Measurements from ENCODE around the gene DIP2C. TPM values are rescaled to one million over a fixed set of nuclear protein-coding genes. Genes with fewer than 3 reads are reported as not detected.

DIP2C gene
- total RNA-seq, 2 donors from 2014 or later: 13.0 to 13.7 TPM

- H3K27ac ChIP-seq (ENCODE audit: low read depth, low read length): no peak overlapping the region
- H3K9ac ChIP-seq (ENCODE audit: extremely low read depth, low read length, poor library complexity, severe bottlenecking): no peak overlapping the region
Measured at GRCh38 chr10:623477-624311, 65.8 kb downstream of the DIP2C start.

GRCh38 chr10:623014-623413 lies 66.5 kb downstream of the DIP2C start:
- no peak overlapping the region for H3K9ac ChIP-seq (ENCODE audit: extremely low read depth, low read length, poor library complexity, severe bottlenecking)
- Mint-ChIP-seq H3K27ac (no peak overlapping the region), H3K4me1 (peaks cover 17% of the 10 kb centered on the region), H3K36me3 (ENCODE audit: low read depth) (peaks cover 4% of the 10 kb centered on the region), H3K9me3 (no peaks in the 10 kb centered on the region), H3K4me3 (no peak overlapping the region), H3K27me3 (ENCODE audit: insufficient read depth) (no peaks in the 10 kb centered on the region)
- 95 to 97% methylated on average over 14 to 19 of the region's 19 CpGs for WGBS, 2 experiments (ENCODE audit: insufficient coverage in 1 of 2, insufficient read length in 1 of 2)
- peaks cover 14% of the 10 kb centered on the region for H3K4me1 ChIP-seq (ENCODE audit: control insufficient read depth, insufficient read depth, low read length)
- no peak for DNase-seq
- TF ChIP-seq CTCF (conservative IDR thresholded peaks at IDR 0.05): no peak
- no peaks in the 10 kb centered on the region for H3K27me3 ChIP-seq (ENCODE audit: control insufficient read depth, insufficient read depth, low read length, poor library complexity, severe bottlenecking)
- H3K4me3 ChIP-seq (ENCODE audit: low read length): no peak overlapping the region
- H3K27ac ChIP-seq (ENCODE audit: low read depth, low read length): no peak overlapping the region
- no peaks in the 10 kb centered on the region for H3K9me3 ChIP-seq (ENCODE audit: control insufficient read depth, low read length)
- peaks cover 2% of the 10 kb centered on the region for H3K36me3 ChIP-seq (ENCODE audit: control insufficient read depth, insufficient read depth, low read length)

More at GRCh38 chr10:623477-624311, 65.8 kb downstream of the DIP2C start:
- H3K36me3 ChIP-seq (ENCODE audit: control insufficient read depth, insufficient read depth, low read length): peaks cover 3% of the 10 kb centered on the region
- 92 to 96% methylated on average over 4 to 23 of the region's 24 CpGs for WGBS, 2 experiments (ENCODE audit: insufficient coverage in 1 of 2, insufficient read length in 1 of 2)
- Mint-ChIP-seq H3K4me3 (no peak overlapping the region), H3K27me3 (ENCODE audit: insufficient read depth) (no peaks in the 10 kb centered on the region), H3K4me1 (peaks cover 17% of the 10 kb centered on the region), H3K27ac (no peak overlapping the region), H3K36me3 (ENCODE audit: low read depth) (peaks cover 4% of the 10 kb centered on the region), H3K9me3 (no peaks in the 10 kb centered on the region)
- peaks cover 14% of the 10 kb centered on the region for H3K4me1 ChIP-seq (ENCODE audit: control insufficient read depth, insufficient read depth, low read length)
- no peak for TF ChIP-seq CTCF (conservative IDR thresholded peaks at IDR 0.05)
- DNase-seq: no peak
- H3K9me3 ChIP-seq (ENCODE audit: control insufficient read depth, low read length): no peaks in the 10 kb centered on the region
- no peak overlapping the region for H3K4me3 ChIP-seq (ENCODE audit: low read length)
- H3K27me3 ChIP-seq (ENCODE audit: control insufficient read depth, insufficient read depth, low read length, poor library complexity, severe bottlenecking): no peaks in the 10 kb centered on the region

- H3K4me3 ChIP-seq (ENCODE audit: low read length): no peak overlapping the region
- H3K4me1 ChIP-seq (ENCODE audit: control insufficient read depth, insufficient read depth, low read length): peaks cover 14% of the 10 kb centered on the region
- H3K36me3 ChIP-seq (ENCODE audit: control insufficient read depth, insufficient read depth, low read length): no peaks in the 10 kb centered on the region
- peaks cover 17% of the 10 kb centered on the region for H3K4me1 Mint-ChIP-seq
- no peaks in the 10 kb centered on the region for H3K27me3 ChIP-seq (ENCODE audit: control insufficient read depth, insufficient read depth, low read length, poor library complexity, severe bottlenecking)
- no peak overlapping the region for H3K9ac ChIP-seq (ENCODE audit: extremely low read depth, low read length, poor library complexity, severe bottlenecking)
- TF ChIP-seq CTCF (conservative IDR thresholded peaks at IDR 0.05): no peak
- 98 to 99% methylated on average over 10 to 11 of the region's 13 CpGs for WGBS, 2 experiments (ENCODE audit: insufficient coverage in 1 of 2, insufficient read length in 1 of 2)
- no peaks in the 10 kb centered on the region for H3K27me3 Mint-ChIP-seq (ENCODE audit: insufficient read depth)
- no peak for DNase-seq
- peak overlapping the region; percentile 47 for H3K27ac ChIP-seq (ENCODE audit: low read depth, low read length)
- peaks cover 4% of the 10 kb centered on the region for H3K36me3 Mint-ChIP-seq (ENCODE audit: low read depth)
- no peak overlapping the region for H3K4me3 Mint-ChIP-seq
- H3K9me3 Mint-ChIP-seq: no peaks in the 10 kb centered on the region
- no peaks in the 10 kb centered on the region for H3K9me3 ChIP-seq (ENCODE audit: control insufficient read depth, low read length)
- no peak overlapping the region for H3K27ac Mint-ChIP-seq
Measured at GRCh38 chr10:621981-622740, 67.3 kb downstream of the DIP2C start.
